ENCODE results near the gene TIMM10. TPM values are rescaled to one million over a fixed set of nuclear protein-coding genes. Genes with fewer than 3 reads are reported as not detected.

Gene TIMM10, protein sequence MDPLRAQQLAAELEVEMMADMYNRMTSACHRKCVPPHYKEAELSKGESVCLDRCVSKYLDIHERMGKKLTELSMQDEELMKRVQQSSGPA
- total RNA-seq = 58.1 TPM
- long read RNA-seq, transcript TIMM10-201 (3 exons, 680 nt) = major isoform, 15 of 16 reads
- long read RNA-seq, partial matches to known transcripts = 0 of 16 reads
- long read RNA-seq, other reads (novel, unspliced or antisense) = 1 of 16 reads

GRCh38 chr11:57530596-57531507, at the start of gene TIMM10:
TIMM10 (minus strand) TSS chr11:57530754; CDS start chr11:57530189, 565 bp downstream.
- ATAC-seq (peak; percentile 99), DNase-seq (ENCODE audit: missing footprints) (peak; percentile 98)
- intact Hi-C loops (cut with DNase I) = loop anchor here (2.0 kb wide), 1 partner anchor 32 kb away; no protein-coding TSS in a partner anchor

- no peak for ATAC-seq
- intact Hi-C loops (cut with DNase I) = no loop called here
- no peak for DNase-seq (ENCODE audit: missing footprints)
Observed at GRCh38 chr11:57574061-57574460, 43.5 kb upstream of the TIMM10 start.

DNA sequence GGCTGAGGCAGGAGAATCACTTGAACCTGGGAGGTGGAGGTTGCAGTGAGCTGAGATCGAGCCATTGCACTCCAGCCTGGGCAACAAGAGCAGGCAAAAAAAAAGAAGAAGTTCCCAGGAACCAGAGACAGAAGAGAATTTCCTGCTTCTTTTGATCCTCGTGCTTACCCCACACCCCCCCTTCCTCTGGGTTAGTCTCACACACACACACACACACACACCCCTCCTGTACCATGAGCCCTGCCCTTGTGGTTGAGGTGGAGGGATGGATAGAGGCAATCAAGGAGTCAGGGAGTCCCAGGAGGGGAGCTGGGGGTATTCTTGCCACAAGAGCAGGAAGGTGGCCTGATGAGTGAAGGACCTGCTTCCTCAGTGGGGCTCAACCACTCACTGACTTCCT, 41.1 kb upstream of the TIMM10 start:
- intact Hi-C loops (cut with DNase I) = no loop called here
- ATAC-seq (no peak), DNase-seq (ENCODE audit: missing footprints) (no peak)

- DNase-seq (ENCODE audit: missing footprints) (no peak), ATAC-seq (peak; percentile 13)
- intact Hi-C loops (cut with DNase I) = loop anchor here (2.0 kb wide), 1 partner anchor 76 kb away; no protein-coding TSS in a partner anchor
Observed at GRCh38 chr11:57568330-57568766, 37.8 kb upstream of the TIMM10 start.

DNA sequence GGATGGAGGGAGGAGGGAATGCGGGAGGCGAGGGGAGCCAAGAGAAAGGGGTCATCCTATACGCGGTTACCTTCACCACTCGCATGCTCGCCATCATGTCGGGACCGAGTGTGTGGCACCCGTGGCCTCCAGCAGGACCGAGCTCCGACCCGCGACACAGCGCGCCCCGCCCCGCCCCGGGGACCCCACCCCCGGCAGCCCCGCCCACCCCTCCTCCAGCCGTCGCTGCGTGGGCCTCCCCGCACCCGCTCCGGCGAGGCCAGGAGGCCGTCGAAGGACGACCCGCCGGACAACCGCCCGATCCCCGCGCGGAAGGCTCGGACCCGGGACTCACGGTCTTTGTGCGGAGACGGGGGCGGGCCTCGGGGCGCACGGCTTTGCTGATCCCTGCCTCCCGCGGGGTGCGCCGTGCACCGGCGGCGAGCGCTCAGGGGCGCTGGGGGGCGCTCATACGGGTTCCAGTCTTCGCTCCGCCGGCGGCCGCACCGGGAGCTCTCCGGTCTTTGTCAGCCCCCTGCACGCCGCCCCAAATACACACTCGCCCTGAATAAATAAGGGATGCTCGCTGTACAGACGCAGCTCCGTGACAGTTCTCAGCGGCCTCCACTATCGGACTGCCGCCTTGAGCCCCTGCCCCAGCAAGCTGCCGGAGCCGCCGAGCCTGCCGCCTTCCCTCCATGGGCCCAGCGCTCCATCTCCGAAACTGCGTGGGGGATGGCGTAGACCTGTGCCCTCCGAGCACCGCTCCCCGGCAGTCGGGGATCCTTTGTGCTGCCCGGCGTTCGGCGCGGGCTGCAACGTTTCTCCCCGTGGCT, 37.2 kb upstream of the TIMM10 start, which contains the start of gene UBE2L6:
TSS of gene UBE2L6 (minus strand) at position 158 of the 815 bp plus-strand sequence. CDS start at position 97, 61 bp downstream.
- intact Hi-C loops (cut with DNase I) = loop anchor here (2.0 kb wide), 1 partner anchor 77 kb away; no protein-coding TSS in a partner anchor
- ATAC-seq (peak; percentile 85), DNase-seq (ENCODE audit: missing footprints) (peak; percentile 92)

DNA sequence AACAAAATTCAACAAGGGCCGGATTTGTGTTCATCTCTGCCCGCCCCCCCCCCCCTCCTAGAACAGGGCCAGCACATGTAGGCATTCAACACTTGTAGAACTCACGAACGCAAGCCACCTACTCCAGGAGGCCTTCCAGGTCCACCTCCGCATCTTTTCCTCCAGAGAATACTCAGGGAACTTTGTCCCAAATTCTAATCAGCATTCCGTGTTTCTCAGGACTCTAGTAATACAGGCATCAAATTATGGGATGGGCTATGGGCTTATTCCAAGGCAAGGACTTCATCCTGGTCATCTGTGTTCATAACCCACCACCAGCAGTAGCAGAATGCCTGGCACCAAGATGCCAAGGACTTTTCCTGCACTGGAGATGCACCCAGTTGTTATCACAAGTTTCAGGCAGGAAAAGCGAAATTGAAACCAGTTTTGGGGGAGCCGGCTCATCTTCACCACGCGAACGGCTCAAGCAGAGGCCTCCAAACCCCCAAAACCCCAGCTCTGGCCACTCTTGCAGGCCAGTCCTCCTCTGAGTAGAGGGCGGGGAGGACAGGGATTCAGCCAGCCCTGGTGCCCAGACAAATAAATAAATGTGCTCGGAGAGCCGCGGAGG, 36.5 kb upstream of the TIMM10 start:
- intact Hi-C loops (cut with DNase I) = no loop called here
- DNase-seq (ENCODE audit: missing footprints) (no peak), ATAC-seq (peak; percentile 22)

GRCh38 chr11:57566005-57566904, 35.7 kb upstream of the TIMM10 start:
- DNase-seq (ENCODE audit: missing footprints) = no peak
- intact Hi-C loops (cut with DNase I) = no loop called here

DNA sequence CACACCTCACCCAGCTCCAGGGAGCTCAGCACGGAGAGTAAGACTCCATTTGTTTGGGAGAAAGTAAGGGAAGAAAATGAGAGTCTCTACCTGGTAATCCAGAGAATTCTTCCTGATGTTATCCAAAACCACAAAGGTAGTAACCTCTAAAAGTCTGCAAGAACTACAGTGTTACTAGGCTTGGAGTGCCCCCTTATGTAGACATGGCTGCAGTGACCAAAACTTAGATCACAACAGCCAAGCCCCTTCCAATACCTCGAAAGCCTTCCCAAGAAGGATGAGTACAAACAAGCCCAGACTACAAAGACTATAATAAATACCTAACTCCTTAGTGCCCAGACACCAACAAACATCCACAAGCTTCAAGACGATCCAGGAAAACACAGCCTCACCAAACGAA, 32.0 kb upstream of the TIMM10 start:
- no peak for DNase-seq (ENCODE audit: missing footprints)
- intact Hi-C loops (cut with DNase I) = no loop called here
- ATAC-seq = no peak

More at GRCh38 chr11:57566005-57566904, 35.7 kb upstream of the TIMM10 start:
- ATAC-seq = peak; percentile 40

DNA sequence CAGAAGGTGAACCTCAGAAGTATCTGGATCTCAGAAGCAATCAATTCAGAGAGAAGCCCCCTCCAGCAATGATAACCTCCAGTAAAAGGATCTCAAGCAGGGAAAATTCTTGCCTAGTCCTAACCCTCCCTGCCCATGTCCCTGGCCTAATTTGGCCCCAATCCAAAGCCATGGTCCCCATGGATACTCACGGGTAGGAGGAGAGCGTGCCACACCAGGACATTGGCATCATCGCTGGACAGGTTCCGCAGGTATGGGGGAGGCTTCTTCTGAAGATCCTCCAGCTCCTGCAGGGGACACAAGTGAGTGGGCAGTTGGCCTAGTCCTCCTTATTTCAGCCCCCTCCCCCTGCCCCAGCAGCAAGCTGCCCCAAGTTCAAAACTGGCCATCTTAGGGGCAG, 29.6 kb upstream of the TIMM10 start:
- DNase-seq (ENCODE audit: missing footprints) (no peak), ATAC-seq (no peak)
- intact Hi-C loops (cut with DNase I) = no loop called here

- DNase-seq (ENCODE audit: missing footprints) (no peak), ATAC-seq (no peak)
- intact Hi-C loops (cut with DNase I) = no loop called here
Observed at GRCh38 chr11:57556041-57556440, 25.5 kb upstream of the TIMM10 start.

GRCh38 chr11:57555393-57555792, 24.8 kb upstream of the TIMM10 start:
- ATAC-seq = no peak
- intact Hi-C loops (cut with DNase I) = no loop called here
- no peak for DNase-seq (ENCODE audit: missing footprints)

DNA sequence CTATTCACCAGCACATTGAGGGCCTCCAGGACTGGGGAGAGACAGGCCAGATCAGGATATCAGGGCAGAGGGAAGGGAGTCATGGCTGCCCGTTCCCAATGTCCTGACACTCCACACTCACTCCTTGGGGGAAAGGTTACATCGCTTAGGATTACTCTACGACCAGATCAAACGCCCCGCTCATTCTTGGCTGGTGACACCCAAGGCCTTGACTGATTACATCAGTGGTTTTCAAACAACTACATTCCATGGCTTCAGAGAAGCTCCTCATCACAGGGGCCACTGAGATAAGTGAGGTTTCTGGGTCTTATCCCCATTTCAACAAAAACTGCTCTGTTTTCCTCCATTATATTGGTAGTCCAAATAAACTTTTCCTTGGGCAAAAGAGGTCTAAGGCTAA, 21.9 kb upstream of the TIMM10 start:
- DNase-seq (ENCODE audit: missing footprints) = no peak
- intact Hi-C loops (cut with DNase I) = no loop called here
- ATAC-seq = no peak

DNA sequence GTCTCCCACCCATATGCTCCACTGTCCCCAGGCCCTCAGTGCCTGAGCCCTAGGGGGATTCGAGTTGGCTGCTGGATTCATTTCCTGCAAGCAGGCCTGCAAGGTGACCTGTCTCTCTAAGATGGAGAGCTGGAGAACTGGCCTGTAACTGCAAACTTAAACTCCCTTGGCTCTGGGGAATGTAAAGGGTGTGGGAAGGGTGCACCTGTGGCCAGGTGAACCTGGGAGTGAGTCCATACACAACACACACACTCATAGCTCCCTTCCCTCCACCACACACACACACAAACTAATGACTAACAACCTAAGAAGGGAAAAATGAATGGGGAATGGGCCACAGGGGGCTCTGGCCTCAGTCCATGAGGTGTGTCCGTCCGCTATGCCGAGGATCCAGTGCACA, 21.4 kb upstream of the TIMM10 start:
- DNase-seq (ENCODE audit: missing footprints) (no peak), ATAC-seq (no peak)
- intact Hi-C loops (cut with DNase I) = no loop called here

- intact Hi-C loops (cut with DNase I) = no loop called here
- ATAC-seq (no peak), DNase-seq (ENCODE audit: missing footprints) (no peak)
Observed at GRCh38 chr11:57549983-57550382, 19.4 kb upstream of the TIMM10 start.

DNA sequence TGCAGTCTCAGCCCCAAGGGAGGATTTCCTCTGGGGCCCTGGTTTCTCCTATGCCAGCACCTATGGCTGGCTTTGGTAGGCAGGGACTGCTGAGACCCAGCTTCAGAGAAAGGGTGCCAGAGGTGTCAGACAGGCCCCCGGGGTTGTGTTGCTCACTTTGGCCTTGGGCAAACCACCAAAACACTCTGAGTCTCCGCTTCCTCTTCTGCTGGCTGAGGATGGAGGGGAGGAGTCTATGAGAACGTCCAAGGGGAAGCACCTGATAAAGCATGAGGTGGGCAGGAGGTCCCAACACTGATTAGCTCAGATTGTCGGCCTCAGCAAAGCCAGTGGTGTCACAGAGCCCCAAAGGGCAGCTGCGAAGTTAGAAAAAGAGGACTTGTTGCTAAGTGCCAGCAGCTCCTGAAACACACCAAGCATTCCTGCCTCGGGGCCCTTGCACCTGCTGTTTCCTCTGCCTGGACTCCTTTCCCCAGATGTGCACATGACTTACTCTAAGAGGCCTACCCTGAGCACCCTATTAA, 17.4 kb upstream of the TIMM10 start:
- intact Hi-C loops (cut with DNase I) = no loop called here
- ATAC-seq (no peak), DNase-seq (ENCODE audit: missing footprints) (peak; percentile 48)

DNA sequence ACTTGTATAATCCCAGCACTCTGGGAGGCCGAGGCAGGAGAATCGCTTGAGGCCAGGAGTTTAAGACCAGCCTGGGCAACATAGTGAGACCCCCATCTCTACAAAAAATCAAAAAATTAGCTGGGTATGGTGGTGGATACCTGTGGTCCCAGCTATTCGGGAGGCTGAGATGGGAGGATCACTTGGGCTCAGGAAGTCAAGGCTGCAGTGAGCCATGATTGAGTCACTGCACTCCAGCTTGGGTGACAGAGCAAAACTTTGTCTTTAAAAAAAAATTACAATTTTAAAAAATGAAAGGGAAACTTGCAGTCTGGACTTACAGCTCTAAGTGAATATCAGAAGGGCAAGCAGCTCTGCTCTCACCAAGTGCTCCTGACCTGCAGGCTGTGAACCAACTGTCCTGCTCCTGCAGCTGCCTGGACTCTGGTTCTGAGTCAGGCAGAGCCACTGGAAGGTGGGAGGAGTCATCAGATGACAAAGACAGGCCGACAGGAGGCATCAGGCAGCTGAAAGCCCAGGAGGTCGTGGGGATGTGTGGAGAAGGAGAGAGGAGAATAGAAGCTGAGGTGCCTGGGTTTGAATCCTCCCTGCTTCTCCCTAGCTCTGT, 16.4 kb upstream of the TIMM10 start:
- no peak for ATAC-seq
- intact Hi-C loops (cut with DNase I) = no loop called here
- no peak for DNase-seq (ENCODE audit: missing footprints)

DNA sequence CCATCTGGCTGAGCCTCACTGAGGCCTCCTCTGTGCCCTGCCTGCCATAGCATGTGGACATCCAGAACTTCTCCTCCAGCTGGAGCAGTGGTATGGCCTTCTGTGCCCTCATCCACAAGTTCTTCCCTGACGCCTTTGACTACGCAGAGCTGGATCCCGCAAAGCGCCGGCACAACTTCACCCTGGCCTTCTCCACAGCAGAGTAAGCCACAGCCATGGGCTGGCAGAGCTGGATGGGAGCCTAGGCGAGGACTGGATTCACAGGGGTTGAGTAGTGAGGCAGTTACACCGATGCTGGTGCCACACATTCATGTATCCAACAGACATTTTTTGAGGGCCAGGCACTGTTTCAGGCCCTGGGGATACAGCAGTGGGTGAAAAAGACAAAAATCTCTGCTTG, 15.9 kb upstream of the TIMM10 start:
- ATAC-seq (no peak), DNase-seq (ENCODE audit: missing footprints) (no peak)
- intact Hi-C loops (cut with DNase I) = no loop called here
